ENCODE measurements around the gene ABCA2.
A peak's percentile ranks its signal among the peaks of the same experiment; 100 is the strongest.

The ABCA2 gene

GRCh38 chr9:137001857-137002645 lies 26.0 kb downstream of the ABCA2 start:
- Histone ChIP-seq H3K9ac (ENCODE audit: low read depth, low read length) (no peak overlapping the region), H3K4me1 (ENCODE audit: control insufficient read depth, insufficient read depth, low read length) (peaks cover 6% of the 10 kb centered on the region; the same call in 1 of the 2 replicates), H3K9me3 (ENCODE audit: control insufficient read depth, insufficient read depth, low read length) (no peaks in the 10 kb centered on the region; the same call in 1 of the 2 replicates), H3K27ac (ENCODE audit: low read depth, low read length) (no peak overlapping the region), H3K4me3 (ENCODE audit: low read depth, low read length) (no peak overlapping the region), H3K27me3 (ENCODE audit: control insufficient read depth, insufficient read depth, low read length) (0 out of 2 replicates have a peak, but pooled peaks cover 6% of the 10 kb centered on the region), H3K36me3 (ENCODE audit: control insufficient read depth, insufficient read depth, low read length) (no peaks in the 10 kb centered on the region)

GRCh38 chr9:137000177-137000930 lies 27.7 kb downstream of the ABCA2 start:
- Histone ChIP-seq H3K27me3 (ENCODE audit: control insufficient read depth, insufficient read depth, low read length) (peaks cover 17% of the 10 kb centered on the region; the same call in 1 of the 2 replicates), H3K27ac (ENCODE audit: low read depth, low read length) (no peak overlapping the region), H3K4me1 (ENCODE audit: control insufficient read depth, insufficient read depth, low read length) (peaks cover 6% of the 10 kb centered on the region; the same call in 1 of the 2 replicates), H3K36me3 (ENCODE audit: control insufficient read depth, insufficient read depth, low read length) (no peaks in the 10 kb centered on the region), H3K4me3 (ENCODE audit: low read depth, low read length) (no peak overlapping the region), H3K9ac (ENCODE audit: low read depth, low read length) (no peak overlapping the region), H3K9me3 (ENCODE audit: control insufficient read depth, insufficient read depth, low read length) (no peaks in the 10 kb centered on the region; the same call in 1 of the 2 replicates)

- Histone ChIP-seq H3K4me1 (ENCODE audit: control insufficient read depth, insufficient read depth, low read length) (peaks cover 6% of the 10 kb centered on the region; the same call in 1 of the 2 replicates), H3K36me3 (ENCODE audit: control insufficient read depth, insufficient read depth, low read length) (0 out of 2 replicates have a peak, but pooled peaks cover 7% of the 10 kb centered on the region), H3K9ac (ENCODE audit: low read depth, low read length) (no peak overlapping the region), H3K9me3 (ENCODE audit: control insufficient read depth, insufficient read depth, low read length) (no peaks in the 10 kb centered on the region), H3K27me3 (ENCODE audit: control insufficient read depth, insufficient read depth, low read length) (peaks cover 35% of the 10 kb centered on the region), H3K4me3 (ENCODE audit: low read depth, low read length) (no peak overlapping the region), H3K27ac (ENCODE audit: low read depth, low read length) (no peak overlapping the region)
These were observed 30.2 kb downstream of the ABCA2 start for GRCh38 chr9:136997830-136998234.

- Histone ChIP-seq H3K27ac (ENCODE audit: low read depth, low read length) (no peak overlapping the region), H3K4me3 (ENCODE audit: low read depth, low read length) (no peak overlapping the region)
These were observed 30.7 kb downstream of the ABCA2 start for GRCh38 chr9:136997371-136997770.

GRCh38 chr9:136996361-136997292 lies 31.4 kb downstream of the ABCA2 start, which contains the start of gene CLIC3:
CLIC3 (minus strand) TSS chr9:136996568; CDS start chr9:136996543, 25 bp downstream.
- Histone ChIP-seq H3K4me3 (ENCODE audit: low read depth, low read length) (peak within 1 kb of the TSS; percentile 23; the same call in 1 of the 2 replicates), H3K27me3 (ENCODE audit: control insufficient read depth, insufficient read depth, low read length) (peaks cover 35% of the 10 kb centered on the region), H3K9ac (ENCODE audit: low read depth, low read length) (no peak within 1 kb of the TSS), H3K4me1 (ENCODE audit: control insufficient read depth, insufficient read depth, low read length) (peaks cover 6% of the 10 kb centered on the region; the same call in 1 of the 2 replicates), H3K9me3 (ENCODE audit: control insufficient read depth, insufficient read depth, low read length) (no peaks in the 10 kb centered on the region), H3K36me3 (ENCODE audit: control insufficient read depth, insufficient read depth, low read length) (0 out of 2 replicates have a peak, but pooled peaks cover 7% of the 10 kb centered on the region), H3K27ac (ENCODE audit: low read depth, low read length) (no peak within 1 kb of the TSS)

More at GRCh38 chr9:136997371-136997770, 30.7 kb downstream of the ABCA2 start:
- Histone ChIP-seq H3K9me3 (ENCODE audit: control insufficient read depth, insufficient read depth, low read length) (no peaks in the 10 kb centered on the region), H3K9ac (ENCODE audit: low read depth, low read length) (no peak overlapping the region), H3K27me3 (ENCODE audit: control insufficient read depth, insufficient read depth, low read length) (peaks cover 35% of the 10 kb centered on the region), H3K36me3 (ENCODE audit: control insufficient read depth, insufficient read depth, low read length) (0 out of 2 replicates have a peak, but pooled peaks cover 7% of the 10 kb centered on the region), H3K4me1 (ENCODE audit: control insufficient read depth, insufficient read depth, low read length) (peaks cover 6% of the 10 kb centered on the region; the same call in 1 of the 2 replicates)

GRCh38 chr9:136995772-136996311 lies 32.2 kb downstream of the ABCA2 start:
- H3K4me1 ChIP-seq (ENCODE audit: control insufficient read depth, insufficient read depth, low read length) = peaks cover 6% of the 10 kb centered on the region; the same call in 1 of the 2 replicates
- H3K27me3 ChIP-seq (ENCODE audit: control insufficient read depth, insufficient read depth, low read length) = peaks cover 41% of the 10 kb centered on the region
- H3K4me3 ChIP-seq (ENCODE audit: low read depth, low read length) = no peak overlapping the region
- 0 out of 2 replicates have a peak, but pooled peaks cover 7% of the 10 kb centered on the region for H3K36me3 ChIP-seq (ENCODE audit: control insufficient read depth, insufficient read depth, low read length)
- H3K27ac ChIP-seq (ENCODE audit: low read depth, low read length) = no peak overlapping the region
- no peaks in the 10 kb centered on the region for H3K9me3 ChIP-seq (ENCODE audit: control insufficient read depth, insufficient read depth, low read length)
- no peak overlapping the region for H3K9ac ChIP-seq (ENCODE audit: low read depth, low read length)

GRCh38 chr9:136995362-136995761 lies 32.7 kb downstream of the ABCA2 start:
- no peak overlapping the region for H3K27ac ChIP-seq (ENCODE audit: low read depth, low read length)
- H3K27me3 ChIP-seq (ENCODE audit: control insufficient read depth, insufficient read depth, low read length) = peaks cover 45% of the 10 kb centered on the region
- H3K4me3 ChIP-seq (ENCODE audit: low read depth, low read length) = peak overlapping the region; percentile 46
- H3K9ac ChIP-seq (ENCODE audit: low read depth, low read length) = no peak overlapping the region
- no peaks in the 10 kb centered on the region for H3K9me3 ChIP-seq (ENCODE audit: control insufficient read depth, insufficient read depth, low read length)
- peaks cover 6% of the 10 kb centered on the region; the same call in 1 of the 2 replicates for H3K4me1 ChIP-seq (ENCODE audit: control insufficient read depth, insufficient read depth, low read length)
- 0 out of 2 replicates have a peak, but pooled peaks cover 7% of the 10 kb centered on the region for H3K36me3 ChIP-seq (ENCODE audit: control insufficient read depth, insufficient read depth, low read length)

- Histone ChIP-seq H3K4me1 (ENCODE audit: control insufficient read depth, insufficient read depth, low read length) (peaks cover 6% of the 10 kb centered on the region; the same call in 1 of the 2 replicates), H3K27me3 (ENCODE audit: control insufficient read depth, insufficient read depth, low read length) (peaks cover 45% of the 10 kb centered on the region), H3K36me3 (ENCODE audit: control insufficient read depth, insufficient read depth, low read length) (0 out of 2 replicates have a peak, but pooled peaks cover 7% of the 10 kb centered on the region), H3K27ac (ENCODE audit: low read depth, low read length) (no peak overlapping the region), H3K4me3 (ENCODE audit: low read depth, low read length) (peak overlapping the region; percentile 46), H3K9me3 (ENCODE audit: control insufficient read depth, insufficient read depth, low read length) (no peaks in the 10 kb centered on the region), H3K9ac (ENCODE audit: low read depth, low read length) (no peak overlapping the region)
These were observed 33.2 kb downstream of the ABCA2 start for GRCh38 chr9:136994888-136995230.

- peaks cover 6% of the 10 kb centered on the region; the same call in 1 of the 2 replicates for H3K4me1 ChIP-seq (ENCODE audit: control insufficient read depth, insufficient read depth, low read length)
- H3K9me3 ChIP-seq (ENCODE audit: control insufficient read depth, insufficient read depth, low read length) = no peaks in the 10 kb centered on the region
- peak overlapping the region; percentile 40; the same call in 1 of the 2 replicates for H3K4me3 ChIP-seq (ENCODE audit: low read depth, low read length)
- H3K9ac ChIP-seq (ENCODE audit: low read depth, low read length) = no peak overlapping the region
- H3K27ac ChIP-seq (ENCODE audit: low read depth, low read length) = no peak overlapping the region
- peaks cover 45% of the 10 kb centered on the region for H3K27me3 ChIP-seq (ENCODE audit: control insufficient read depth, insufficient read depth, low read length)
- 0 out of 2 replicates have a peak, but pooled peaks cover 7% of the 10 kb centered on the region for H3K36me3 ChIP-seq (ENCODE audit: control insufficient read depth, insufficient read depth, low read length)
These were observed 33.7 kb downstream of the ABCA2 start for GRCh38 chr9:136994180-136994887.

Data from HUES48 (cell line).